Suppressor macrophage treated with lipopolysaccharide for 1 hour (primary cell): ENCODE data around the gene TRIM42.
A peak's percentile ranks its signal among the peaks of the same experiment; 100 is the strongest.

Experiments used
- DNase-seq, 3 donors: peaks; one replicate each; pipeline ENCODE4 v3.0.0-alpha.2; 2020 to 2022

Gene TRIM42

DNA sequence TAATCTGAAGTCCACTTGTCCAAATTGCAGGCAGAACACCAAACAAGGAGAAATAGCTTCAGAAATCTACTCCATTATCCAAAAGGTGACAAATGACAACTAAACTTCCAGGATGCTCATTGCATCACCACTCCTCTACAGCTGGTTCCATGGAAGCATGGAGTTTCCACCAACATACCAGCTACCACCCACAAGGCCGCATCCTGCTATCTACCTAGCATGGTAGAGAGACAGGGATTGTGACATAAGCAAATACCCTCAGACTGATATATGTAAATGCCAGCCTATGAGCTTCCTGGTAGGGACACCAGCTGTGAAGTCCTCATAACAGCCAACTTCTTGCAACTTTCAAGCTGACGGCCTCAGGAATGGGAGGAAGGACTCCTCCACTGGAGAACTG is at the start of gene TRIM42:
TSS of gene TRIM42 (plus strand) at position 301 of the 400 bp plus-strand sequence. CDS start 166 bp downstream, outside the sequence.
- DNase-seq: no peak

DNA sequence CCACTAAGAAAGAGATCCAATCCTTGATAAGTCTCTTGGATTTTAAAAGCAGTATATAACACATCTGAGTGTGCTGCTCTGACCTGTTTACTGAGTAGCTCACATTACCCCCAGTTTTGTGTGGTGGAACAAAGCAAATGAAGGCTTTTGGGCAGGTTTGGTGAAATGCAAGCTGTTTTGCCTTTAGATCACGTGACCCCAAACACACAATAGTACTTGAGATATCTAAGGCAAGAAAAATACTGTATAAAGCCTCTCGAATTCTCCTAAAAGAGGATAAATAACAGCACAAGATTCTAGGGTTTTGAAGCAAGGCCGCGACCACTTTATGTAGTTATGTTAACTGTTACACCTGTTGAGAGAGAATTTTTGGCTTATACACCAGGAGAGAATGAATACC is 49.3 kb upstream of the TRIM42 start:
- no peak for DNase-seq

DNA sequence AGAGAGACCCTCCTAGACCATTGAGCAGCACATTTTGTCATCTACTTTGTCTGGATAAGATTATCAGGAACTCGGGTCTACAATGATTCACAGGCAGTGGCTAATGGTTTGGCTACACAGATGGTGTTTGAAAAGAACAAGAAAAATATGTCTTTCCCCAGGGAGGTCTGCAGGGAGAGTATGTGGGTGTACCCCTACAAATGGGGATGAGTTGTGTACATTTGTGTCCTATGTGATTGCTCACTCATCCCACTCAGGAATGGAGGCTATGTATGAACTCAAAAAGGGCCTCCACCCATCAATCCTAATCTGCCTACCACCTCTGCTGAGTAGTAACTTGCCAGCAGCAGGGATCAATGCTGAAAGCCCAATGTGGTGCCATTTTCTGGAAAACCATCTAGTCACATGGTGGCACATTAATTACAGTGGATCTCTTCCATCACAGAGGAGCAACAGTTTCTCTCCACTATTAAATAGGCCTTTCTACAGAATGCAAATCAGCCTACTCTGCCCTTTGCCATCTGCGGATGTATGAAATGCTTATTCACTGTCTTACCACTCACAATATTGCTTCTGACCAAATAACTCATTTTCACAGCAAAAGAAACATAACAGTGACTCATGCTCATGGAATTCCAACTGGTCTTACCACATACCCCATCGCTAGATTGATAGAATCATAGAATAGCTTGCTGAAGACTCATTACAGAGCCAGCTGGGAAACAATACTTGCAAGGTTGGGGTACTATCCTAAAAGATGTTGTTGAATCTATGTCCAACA is 48.3 kb upstream of the TRIM42 start:
- DNase-seq: no peak

DNA sequence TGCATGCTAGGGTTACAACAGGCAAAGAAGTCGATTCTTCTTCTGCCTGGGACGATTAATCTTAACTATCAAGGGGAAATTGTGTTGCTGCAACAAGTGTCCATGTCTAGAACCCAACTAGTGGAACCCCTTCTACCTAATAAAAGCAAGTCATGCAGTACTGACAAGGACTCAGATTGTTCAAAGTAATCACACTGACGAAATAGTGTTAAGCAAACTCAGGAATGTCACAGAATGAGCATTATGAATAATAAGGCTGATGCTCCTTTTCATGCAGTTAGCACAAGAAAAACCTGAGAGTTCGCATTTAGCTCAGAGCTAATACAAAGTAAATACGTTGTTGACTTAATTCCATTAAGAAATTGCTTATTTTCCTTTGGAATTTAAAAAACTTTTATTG is 47.5 kb upstream of the TRIM42 start:
- DNase-seq: no peak

DNA sequence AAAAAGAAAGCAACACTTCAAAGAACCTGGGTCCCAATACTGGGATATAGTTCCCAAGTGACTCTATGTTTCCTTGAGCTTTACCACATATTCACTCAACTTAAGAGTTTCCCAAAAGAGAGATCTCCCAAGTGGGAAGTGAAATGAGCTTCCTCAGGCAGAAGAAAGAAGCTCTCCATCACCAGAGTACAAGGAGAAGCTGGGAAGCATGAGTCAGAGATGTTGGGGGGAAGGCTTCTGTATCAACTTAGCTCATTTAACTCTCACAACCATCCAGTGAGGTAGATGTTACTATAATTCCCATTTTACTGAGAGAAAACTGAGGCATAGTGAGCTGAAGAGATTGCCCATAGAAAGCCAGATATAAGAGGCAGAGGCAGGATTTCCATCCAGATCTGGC is 47.0 kb upstream of the TRIM42 start:
- no peak for DNase-seq

DNA sequence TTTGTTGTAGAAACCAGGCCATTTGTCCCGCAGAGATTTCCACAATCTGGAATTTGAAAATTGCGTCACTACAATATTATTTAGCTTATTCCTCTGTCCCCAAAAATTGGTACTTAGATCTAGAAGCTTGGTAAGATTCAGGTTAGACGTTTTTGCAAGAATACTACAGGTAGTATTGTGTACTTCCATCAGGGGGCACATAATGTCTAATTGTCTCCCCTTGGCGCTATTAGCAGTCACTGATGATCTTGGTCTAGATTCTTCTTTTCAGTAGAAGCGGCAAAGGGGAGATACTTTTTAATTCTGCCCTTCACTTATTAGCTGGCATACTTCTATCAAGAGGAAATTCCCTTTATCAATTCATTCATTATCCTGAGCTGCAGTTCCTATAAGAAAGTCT is 42.6 kb upstream of the TRIM42 start:
- DNase-seq: no peak

DNA sequence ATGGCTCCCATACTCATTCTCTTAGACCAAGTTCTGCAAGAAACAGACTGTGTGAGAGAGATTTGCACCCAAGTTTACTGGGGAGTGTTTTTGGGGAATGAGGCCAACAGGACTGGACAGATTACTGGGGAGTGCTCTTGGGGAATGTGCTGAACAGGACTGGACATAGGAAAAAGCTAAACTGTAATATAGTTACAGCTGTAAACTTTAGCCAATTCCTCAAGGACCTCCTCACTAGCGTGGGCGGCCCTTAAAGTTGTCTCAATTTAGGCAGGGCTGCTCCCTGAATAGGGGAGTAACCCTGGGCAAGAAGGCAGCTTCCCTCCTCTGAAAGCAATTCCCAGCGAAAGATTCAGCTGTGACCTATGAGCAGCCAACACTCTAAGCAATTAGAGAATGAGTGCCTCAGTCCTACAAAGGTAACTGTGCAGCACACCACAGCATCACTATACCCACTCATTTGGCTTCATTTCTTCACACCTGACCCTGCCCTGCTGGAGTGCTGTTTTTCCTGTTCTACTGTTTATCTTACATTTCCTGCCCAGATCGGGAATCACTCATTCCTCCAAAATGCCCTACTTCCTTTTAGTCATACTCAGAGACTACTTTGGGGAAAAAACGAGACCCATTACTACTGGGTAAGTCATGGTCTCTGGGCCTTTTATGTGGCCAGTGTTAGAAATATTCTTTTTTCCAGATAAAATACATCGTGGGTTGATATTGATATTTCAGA is 41.3 kb upstream of the TRIM42 start:
- no peak for DNase-seq

DNA sequence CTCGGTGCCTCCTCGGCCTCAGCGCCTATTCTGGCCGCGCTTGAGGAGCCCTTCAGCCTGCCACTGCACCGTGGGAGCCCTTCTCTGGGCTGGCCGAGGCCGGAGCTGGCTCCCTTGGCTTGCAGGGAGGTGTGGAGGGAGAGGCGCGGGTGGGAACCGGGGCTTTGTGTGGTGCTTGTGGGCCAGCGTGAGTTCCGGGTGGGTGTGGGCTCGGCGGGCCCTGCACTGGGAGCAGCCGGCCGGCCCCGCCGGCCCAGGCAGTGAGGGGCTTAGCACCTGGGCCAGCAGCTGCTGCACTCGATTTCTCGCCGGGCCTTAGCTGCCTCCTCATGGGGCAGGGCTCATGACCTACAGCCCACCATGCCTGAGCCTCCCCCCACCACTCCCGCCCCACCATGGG is 26.6 kb upstream of the TRIM42 start:
- DNase-seq: no peak

DNA sequence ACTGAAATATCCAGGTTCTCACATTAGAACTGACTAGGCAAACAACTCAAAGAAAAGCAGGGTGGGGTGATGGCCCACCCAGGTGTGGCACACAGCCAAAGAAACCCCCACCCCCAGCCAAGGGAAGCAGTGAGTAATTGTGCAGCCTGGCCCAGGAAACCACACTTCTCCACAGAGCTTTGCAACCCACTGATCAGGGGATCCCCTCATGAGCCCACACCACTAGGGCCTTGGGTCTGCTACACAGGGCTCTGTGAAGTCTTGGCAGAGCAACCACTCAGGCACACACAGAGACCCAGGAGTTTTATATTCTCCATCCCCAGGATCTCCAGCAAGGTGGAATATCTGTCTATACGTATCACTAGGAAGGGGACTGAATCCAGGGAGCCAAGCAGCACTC is 22.2 kb upstream of the TRIM42 start:
- DNase-seq: no peak

DNA sequence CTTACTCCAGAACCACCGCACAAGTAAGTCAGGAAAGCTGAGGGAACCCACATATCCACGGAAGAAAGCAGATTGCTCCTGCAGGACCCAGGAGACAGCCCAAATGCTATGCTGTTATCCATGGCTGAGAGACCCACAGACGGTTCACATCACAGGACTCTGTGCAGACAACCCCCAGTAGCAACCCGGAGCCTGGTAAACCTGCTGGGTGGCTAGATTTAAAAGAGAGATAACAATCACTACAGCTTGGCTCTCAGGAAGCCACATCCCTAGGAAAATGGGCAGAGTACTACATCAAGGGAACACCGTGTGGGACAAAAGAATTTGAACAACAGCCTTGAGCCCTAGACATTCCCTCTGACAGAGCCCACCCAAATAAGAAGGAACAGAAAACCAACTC is 13.8 kb upstream of the TRIM42 start:
- no peak for DNase-seq

DNA sequence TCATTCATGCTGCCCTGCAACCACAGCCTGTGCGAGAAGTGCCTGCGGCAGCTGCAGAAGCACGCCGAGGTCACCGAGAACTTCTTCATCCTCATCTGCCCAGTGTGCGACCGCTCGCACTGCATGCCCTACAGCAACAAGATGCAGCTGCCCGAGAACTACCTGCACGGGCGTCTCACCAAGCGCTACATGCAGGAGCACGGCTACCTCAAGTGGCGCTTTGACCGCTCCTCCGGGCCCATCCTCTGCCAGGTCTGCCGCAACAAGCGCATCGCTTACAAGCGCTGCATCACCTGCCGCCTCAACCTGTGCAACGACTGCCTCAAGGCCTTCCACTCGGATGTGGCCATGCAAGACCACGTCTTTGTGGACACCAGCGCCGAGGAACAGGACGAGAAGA is 4.7 kb downstream of the TRIM42 start:
- DNase-seq: no peak

DNA sequence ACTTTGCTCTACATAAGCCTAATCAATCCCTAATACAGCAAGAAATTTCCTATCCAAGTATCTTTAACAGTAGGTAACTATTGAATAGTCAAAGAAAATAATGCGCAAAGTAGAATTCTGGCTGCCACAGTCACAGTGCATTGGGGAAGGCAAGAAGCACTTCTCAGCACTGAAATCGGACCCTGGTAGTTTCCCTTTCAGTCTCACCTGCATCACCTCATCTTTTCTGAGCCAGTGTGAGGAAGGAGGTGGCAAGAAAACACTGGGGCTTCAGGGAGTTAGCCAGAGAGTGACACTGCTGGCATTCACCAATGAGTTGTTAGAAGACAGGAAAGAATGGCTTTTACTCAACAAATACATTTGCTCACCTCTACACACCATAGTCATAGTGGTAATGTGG is 8.3 kb downstream of the TRIM42 start:
- DNase-seq: no peak

DNA sequence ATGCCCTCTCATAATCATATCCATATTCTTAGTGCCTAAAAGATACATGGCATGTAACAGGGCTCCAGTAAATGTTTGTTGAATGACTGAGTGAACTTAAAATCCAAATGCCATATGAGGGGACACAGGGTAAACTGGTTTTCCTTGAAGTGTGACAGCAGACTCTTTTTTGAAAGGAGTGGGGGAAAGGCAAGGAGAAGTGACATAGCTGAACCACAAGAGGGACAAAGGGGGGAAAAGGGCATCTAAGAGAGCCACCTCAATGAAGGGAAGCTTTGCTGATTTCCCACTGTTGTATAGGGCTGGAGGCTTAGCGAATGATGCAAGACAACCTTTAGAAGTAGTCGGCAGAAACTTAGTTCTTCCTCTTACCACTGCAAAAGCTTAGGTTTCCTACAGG is 9.1 kb downstream of the TRIM42 start:
- DNase-seq: no peak

DNA sequence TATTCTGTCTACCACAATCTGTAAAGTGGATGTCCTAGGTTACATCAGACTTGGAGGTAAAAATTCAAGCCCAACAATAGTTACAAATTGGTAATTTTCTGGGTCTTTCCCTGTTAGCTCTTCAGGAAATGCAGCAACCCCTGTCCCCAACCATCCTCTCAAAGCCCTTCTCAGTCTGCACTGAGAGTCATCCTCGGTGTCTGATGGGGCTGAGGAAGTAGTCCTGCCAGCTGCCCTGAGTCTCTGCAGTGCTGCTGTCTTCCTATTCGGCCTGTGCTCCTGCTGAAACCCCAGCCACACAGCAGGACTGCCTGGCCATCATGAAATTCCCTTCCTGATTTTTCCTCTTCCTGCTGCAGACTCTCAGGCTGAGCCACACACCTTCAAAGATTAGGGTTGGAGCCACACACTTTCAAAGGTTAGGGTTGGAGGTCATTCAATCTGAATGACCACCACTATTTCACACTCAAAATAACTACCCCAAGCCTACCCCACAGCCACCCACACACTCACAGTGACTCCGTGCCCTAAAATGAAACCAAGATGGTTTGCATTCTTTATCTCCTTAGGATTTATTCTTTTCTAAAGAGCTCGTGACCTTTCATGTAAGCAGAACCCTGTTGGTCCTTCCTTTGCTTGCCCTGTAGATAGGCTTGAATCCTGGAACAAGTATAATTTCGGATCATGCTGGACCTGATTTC is 17.6 kb downstream of the TRIM42 start:
- peak; percentile 21 to 33 (median 25) for DNase-seq

DNA sequence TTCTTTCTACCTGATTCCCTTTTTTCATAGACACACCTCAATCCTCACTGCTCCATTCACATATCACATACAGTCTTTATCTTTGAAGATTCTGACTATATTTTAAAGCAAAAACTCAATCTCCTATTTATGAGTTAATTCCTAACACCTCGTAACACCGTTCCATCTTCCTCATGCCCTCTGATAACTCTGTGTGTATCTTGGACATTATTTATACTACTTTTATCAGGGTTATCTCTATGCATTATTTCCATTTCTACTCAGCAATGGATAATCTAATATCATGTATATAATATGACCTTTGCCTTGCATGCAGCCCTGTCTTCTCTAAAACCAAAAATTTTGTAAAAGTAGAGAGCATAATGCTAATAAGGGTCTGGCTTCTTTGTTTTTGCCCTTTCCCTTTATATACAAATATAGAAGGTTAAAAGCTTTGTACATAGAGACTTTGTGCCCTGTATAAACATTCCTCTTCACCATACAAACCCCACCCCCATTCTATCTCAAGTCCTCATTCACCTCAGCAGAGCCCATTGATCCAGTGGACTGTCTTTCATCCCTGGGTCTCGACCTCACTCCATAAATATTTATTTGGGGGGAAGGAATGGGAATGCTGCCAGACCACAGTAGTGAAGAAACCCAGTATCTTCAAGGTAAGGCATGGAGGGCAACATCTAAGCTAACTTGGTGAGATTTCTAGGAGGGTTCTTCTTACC is 21.8 kb downstream of the TRIM42 start:
- no peak for DNase-seq

DNA sequence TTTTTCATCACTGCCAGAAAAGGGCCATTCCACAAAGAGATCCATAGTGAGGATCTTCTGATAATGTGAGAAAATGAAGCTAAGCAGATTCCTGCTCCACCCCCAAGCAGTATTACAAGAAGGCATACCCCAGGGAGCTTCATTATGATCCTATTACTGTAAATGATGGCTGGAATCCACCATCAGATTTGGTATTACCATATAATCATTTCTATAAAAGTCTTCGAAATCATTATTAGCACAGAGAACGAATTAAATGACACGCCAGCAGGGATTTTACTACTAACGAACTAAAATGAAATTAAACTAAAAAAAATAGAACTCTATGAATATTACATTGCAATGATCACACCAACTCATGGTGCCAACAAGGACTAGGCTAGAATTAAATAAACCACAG is 24.4 kb downstream of the TRIM42 start:
- DNase-seq: no peak

DNA sequence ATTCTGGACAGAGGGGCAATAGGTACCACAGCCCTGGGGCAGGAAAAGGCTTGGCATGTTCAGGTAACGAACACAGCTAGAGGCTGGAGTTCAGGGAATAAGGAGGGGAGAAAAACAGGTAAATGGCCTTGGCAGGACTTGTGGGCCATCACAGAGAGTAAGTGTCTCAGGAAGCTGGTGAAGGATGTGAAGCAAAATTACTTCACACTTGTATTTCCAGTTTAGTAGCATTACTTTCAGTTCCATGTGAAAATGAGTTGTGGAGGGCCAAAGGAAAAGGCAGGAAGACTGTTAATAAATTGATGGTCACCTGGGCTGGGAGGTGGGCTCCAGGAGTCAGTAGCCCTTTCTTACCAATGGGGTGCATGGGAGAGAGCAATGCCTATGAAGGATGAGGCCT is 25.6 kb downstream of the TRIM42 start:
- DNase-seq: no peak

DNA sequence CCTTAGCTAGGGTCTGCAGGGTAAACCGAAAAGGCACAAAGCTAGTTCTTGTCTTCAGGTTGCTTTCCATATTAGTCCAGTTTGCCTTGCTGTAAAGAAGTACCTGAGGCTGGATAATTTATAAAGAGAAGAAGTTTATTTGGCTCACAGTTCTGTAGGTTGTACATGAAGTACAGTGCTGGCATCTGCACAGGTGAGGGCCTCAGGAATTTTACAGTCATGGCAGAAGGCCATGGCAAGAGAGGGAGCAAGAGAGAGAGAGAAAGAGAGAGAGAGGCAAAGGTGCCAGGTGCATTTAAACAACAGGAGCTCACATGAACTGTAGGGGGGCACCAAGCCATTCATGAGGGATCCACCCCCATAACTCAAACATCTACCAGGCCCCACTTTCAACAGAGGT is 26.9 kb downstream of the TRIM42 start:
- no peak for DNase-seq

DNA sequence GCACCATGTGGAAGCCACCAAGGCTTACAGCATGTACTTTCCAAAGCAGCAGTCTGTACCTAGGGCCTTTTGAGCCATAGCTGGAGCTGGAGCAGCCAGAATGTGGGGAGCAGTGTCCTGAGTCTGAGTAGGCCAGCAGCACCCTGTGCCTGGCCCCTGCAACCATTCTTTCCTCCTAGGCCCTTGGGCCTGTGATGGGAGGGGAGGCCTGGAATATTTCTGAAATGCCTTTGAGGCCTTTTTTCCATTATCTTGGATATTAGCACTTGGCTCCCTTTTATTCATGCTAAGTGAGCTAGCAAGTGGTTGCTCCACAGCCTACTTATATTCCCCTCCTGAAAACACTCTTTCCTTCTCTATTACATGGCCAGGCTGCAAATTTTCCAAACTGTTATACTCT is 28.1 kb downstream of the TRIM42 start:
- no peak for DNase-seq

DNA sequence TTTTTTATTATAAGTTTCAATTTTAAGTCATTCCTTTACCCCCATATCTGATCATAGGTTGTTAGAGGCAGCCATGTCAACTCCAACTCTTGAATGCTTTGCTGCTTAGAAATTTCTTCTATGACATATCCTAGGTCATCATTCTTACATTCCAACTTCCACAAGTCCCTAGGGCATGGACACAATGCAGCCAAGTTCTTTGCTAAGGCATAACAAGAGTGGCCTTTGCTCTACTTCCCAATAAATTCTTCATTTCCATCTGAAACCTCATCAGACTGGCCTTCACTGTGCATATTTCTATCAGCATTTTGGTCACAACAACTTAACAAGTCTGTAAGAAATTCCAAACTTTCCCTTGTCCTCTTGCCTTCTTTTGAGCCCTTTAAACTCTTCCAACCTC is 28.5 kb downstream of the TRIM42 start:
- DNase-seq: no peak

DNA sequence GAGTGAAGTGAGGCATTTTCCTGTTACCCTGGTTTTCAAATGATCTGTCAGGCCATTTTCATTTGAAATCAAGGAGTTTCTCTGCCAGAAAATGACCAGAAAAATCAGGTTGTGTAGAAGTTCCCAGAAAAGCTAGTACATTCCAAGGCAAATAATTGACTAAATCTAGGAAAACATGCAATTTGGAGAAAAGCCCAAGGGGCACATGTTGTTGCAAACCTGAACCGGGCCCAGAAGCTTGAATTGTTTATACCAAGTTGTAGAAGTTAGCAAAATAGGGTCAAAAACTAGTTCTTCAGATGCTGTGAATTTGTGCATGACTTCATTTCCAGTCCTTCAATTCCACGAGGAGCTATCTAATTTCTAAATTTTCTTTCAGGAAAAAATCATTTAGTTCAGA is 31.0 kb downstream of the TRIM42 start:
- DNase-seq: no peak

DNA sequence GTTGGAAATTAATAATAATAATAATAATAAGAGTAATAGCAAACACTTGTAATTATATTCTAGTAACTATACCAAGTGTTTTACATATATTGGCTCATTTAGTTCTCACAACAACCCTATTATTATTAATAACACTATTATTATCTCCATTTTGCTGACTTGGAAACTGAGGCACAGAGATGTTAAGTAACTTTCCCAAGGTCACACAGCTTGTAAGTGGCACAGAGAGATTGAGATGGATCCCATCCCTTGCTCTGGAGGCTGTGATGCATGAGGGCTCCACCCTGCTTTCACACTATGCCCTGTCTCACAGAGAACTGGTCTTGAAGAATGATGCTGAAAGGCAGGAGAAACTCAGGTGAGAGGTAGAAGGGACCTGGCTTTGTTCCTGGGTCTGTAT is 31.9 kb downstream of the TRIM42 start:
- DNase-seq: no peak

DNA sequence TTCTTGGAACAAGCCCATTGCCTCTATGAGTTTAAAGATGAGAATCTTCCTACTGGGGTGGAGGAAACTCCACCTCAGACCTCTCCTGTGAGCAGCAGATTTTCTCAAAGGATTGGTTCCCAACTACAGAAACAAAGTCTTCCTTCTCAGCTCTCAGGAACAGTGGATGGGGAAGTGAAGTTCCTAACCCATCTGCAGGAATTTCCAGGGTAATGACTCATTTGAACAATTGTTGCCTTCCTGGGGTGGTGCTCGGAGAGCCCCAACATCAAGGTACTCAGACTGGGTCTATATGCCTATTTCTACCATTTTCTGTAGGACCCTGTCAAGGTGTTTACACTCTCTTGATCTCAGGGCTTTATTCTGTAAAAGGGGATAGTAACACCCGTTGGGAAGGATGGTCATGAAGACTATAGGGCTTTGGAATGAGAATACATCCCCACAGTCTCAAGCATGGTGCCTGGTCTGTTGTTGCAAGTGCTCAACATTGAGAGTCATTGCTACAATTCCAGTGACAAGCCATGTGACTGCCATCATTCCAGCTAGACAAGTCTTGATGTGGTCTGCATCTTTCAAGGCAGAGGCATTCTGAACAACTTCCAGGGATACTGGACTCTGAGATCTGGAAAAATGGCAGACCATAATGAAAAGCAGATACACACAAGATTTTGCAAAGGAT is 33.0 kb downstream of the TRIM42 start:
- peak; percentile 27 to 65 (median 64) for DNase-seq
